HG02678 (cell line): ENCODE data around the gene ATAD1.
"Not testable (repeated sequence)": the region's sequence is repeated elsewhere in the genome, so short reads cannot be mapped to it uniquely, and the experiment has no call there.

Experiments
- ATAC-seq: cut with Tn5 transposase; IDR thresholded peaks from one replicate; pipeline ENCODE4 v1.9.1; 2021; ENCODE audit warnings: mild to moderate bottlenecking, moderate library complexity; ENCODE audit not compliant: unreplicated experiment

ATAD1 gene

GRCh38 chr10:87803831-87804230, 14.2 kb downstream of the ATAD1 start:
- ATAC-seq = no peak

GRCh38 chr10:87803328-87803727, 14.7 kb downstream of the ATAD1 start:
- no peak for ATAC-seq

GRCh38 chr10:87801813-87802435, 16.1 kb downstream of the ATAD1 start:
- not testable (repeated sequence) for ATAC-seq

- no peak for ATAC-seq
These were observed 18.2 kb downstream of the ATAD1 start for GRCh38 chr10:87799860-87800259.

DNA sequence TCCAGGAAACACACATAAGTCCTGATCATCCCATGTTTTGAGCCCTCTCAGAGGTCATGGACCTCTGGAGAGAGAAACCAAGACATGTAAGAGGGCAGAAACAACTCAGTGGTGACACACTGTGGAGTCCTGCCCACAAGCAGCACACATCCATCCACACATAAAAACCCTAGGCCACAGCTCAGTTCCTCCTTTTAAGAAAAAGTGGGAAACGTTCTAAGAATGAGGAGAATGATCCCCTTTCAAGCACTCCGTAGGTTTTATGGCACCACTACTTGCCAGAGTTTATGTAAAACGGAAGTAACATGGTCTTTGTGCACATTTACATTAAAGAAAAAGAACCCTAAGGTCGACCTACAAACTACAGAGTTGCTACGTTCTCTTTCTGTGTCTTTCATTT, 19.9 kb downstream of the ATAD1 start:
- no peak for ATAC-seq

DNA sequence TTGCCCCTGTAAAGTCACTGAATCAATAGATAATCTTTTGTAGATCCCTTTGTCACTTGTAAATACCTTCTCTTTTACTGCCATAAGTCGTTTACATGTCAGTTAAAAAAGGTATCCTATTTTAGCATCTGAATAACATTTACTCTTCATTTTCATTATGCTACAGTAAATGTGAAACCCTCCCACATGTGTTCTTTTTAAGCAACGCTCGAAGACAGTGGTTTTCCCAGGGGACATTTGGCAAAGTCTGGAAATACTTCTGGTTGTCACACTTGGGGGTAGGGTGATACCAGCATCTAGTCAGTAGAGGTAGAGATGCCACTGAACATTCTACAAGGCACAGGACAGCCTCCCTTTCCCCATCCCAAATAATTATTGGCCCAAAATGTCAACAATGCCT, 23.7 kb downstream of the ATAD1 start:
- peak; percentile 57 for ATAC-seq

- no peak for ATAC-seq
These were observed 27.8 kb downstream of the ATAD1 start for GRCh38 chr10:87790185-87790584.

GRCh38 chr10:87786421-87786820, 31.6 kb downstream of the ATAD1 start:
- ATAC-seq = no peak

DNA sequence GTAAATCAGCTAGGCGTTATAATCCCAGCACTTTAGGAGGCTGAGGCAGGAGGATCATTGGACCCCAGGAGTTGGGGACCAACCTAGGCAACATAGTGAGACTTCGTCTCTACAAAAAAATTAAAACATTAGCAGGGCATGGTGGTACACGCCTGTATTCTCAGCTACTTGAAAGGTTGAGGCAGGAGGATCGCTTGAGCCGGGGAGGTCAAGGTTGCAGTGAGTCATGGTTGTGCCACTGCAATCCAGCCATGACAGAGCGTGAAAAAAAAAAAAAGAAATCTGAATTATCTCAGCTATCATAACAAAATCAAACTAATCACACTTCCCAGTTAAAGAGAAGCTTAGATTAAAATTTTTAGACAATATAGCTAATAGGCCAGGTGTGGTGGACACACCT, 35.3 kb downstream of the ATAD1 start:
- ATAC-seq = no peak

DNA sequence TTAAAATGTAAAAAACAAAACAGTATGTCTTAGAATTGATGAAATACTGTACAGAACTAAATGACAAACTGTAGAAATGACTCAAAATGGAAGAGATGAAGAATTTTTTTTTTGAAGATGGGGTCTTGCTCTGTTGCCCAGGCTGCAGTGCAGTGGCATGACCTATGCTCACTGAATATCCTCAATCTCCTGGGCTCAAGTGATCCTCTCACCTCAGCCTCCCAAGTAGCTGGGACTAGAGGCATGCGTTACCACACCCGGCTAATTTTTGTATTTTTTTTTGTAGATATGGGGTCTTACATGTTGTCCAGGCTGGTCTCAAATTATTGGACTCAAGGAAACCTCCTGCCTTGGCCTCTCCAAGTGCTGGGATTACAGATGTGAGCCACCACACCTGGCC, 36.5 kb downstream of the ATAD1 start:
- no peak for ATAC-seq

GRCh38 chr10:87776328-87776727, 41.7 kb downstream of the ATAD1 start:
- no peak for ATAC-seq

DNA sequence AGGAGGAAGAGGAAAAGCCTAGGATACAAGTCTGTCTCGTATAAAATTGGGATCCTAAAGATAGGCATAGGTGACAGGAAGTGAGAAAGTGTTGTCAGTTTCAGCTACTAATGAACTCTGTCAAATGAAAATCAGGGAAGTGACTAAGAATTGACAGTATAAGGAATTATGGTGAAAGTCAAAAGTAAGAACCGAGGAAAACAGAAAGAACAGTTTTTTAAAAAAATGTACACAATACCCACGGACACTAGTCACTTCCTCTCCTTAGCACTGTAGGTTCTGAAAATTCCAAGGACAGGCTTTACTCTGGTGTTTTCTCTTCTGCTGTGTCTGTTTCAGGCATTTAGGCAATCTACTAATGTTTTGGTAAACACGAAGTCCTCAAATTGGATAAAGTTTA, 42.3 kb downstream of the ATAD1 start:
- no peak for ATAC-seq

DNA sequence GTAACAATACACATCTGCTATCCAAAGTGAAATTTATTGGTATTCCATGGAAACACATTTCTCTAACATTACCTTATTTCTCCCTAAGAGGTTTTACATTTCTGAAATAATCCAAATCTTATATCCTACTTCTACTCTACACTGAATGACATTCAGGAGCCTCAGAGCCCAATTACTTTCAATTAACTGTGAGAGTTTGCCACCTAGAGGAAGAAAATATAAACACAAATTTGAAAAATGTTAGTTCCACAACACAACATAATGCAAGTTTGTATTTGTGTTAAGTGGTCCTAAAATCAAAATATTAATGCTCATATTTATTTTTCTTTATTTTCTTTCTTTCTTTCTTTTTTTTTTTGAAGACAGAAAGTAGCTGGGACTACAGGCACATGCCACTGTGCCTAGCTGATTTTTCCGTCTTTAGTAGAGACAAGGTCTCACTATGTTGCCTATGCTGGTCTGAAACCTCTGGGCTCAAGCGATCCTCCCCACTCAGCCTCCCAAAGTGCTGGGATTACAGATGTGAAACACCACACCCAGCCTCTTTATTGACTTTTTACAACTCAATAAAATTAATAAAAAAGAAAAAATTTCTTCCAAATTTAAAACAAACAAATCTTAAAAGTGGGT, 46.0 kb downstream of the ATAD1 start:
- no peak for ATAC-seq

DNA sequence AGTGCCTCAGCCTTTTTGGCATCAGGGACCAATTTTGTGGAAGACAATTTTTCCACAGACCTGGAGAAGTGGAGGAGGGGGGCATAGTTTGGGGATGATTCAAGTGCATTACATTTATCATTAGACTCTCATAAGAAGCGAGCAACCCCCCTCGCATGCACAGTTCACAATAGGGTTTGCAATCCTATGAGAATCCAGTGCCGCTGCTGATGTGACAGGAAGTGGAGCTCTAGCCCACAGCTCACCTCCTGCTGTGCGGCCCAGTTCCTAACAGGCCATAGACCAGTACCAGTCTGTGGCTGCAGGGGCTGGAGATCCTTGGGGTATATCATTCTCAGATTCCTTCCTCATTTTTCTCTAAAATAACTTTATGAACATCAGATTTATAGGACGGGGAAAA, 50.8 kb downstream of the ATAD1 start:
- ATAC-seq = no peak

- no peak for ATAC-seq
These were observed 52.2 kb downstream of the ATAD1 start for GRCh38 chr10:87765666-87766376.

- ATAC-seq = no peak
These were observed 53.7 kb downstream of the ATAD1 start for GRCh38 chr10:87764072-87764934.

- no peak for ATAC-seq
These were observed 54.8 kb downstream of the ATAD1 start for GRCh38 chr10:87763086-87763861.

GRCh38 chr10:87761892-87762291, 56.1 kb downstream of the ATAD1 start:
- no peak for ATAC-seq

- no peak for ATAC-seq
These were observed 56.9 kb downstream of the ATAD1 start for GRCh38 chr10:87761153-87761552.

DNA sequence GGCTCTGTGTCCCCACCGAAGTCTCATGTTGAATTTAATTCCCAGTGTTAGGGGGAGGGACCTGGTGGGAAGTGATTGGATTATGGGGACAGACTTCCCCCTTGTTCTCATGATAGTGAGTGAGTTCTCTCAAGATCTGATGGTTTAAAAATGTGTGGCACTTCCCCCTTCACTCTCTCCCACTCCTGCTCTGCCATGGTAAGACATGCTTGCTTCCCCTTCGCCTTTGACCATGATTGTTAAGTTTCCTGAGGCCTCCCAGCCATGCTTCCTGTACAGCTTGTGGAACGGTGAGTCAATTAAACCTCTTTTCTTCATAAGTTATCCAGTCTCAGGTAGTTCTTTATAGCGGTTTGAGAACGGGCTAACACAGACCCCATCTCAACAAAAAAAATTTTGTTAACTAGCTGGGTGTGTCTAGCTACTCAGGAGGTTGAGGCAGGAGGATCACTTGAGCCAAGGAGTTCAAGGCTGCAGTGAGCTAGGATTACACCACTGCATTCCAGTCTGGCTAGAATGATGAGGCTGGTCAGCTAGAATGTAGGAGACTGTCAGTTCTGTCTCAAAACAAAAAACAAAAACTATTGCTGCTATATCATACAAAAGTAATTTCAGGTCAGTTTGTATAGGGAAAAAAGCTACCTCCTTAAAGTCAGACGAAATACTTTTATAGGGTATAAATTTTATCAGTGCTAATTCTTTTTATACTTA, 57.7 kb downstream of the ATAD1 start:
- ATAC-seq = no peak
